NCI-H1694 (cell line): ENCODE measurements around the gene CCDC70.
"Not testable (repeated sequence)": the region's sequence is repeated elsewhere in the genome, so short reads cannot be mapped to it uniquely, and the experiment has no call there.

ENCODE experiments used
- DNase-seq: peaks from one replicate; lab custom pipeline; 2025; lab: John Stamatoyannopoulos, UW

CCDC70 gene

GRCh38 chr13:51861723-51862300 lies at the start of gene CCDC70:
Gene CCDC70 (plus strand): TSS chr13:51861969. CDS start chr13:51865412, 3,443 bp downstream.
- DNase-seq, result no peak

- DNase-seq, result no peak
Measured at GRCh38 chr13:51814071-51814470, 47.7 kb upstream of the CCDC70 start.

- peak; percentile 62 for DNase-seq
Measured at GRCh38 chr13:51814825-51815650, 46.7 kb upstream of the CCDC70 start.

GRCh38 chr13:51815848-51816247 lies 45.9 kb upstream of the CCDC70 start:
- no peak for DNase-seq

GRCh38 chr13:51816604-51817249 lies 45.0 kb upstream of the CCDC70 start:
- no peak for DNase-seq

- DNase-seq, result no peak
Measured at GRCh38 chr13:51817717-51818116, 44.1 kb upstream of the CCDC70 start.

GRCh38 chr13:51818276-51818675 lies 43.5 kb upstream of the CCDC70 start:
- DNase-seq, result no peak

GRCh38 chr13:51818781-51819511 lies 42.8 kb upstream of the CCDC70 start:
- DNase-seq, result no peak

GRCh38 chr13:51819544-51819943 lies 42.2 kb upstream of the CCDC70 start:
- DNase-seq, result no peak

GRCh38 chr13:51820016-51820597 lies 41.7 kb upstream of the CCDC70 start:
- DNase-seq, result no peak

- no peak for DNase-seq
Measured at GRCh38 chr13:51821606-51822005, 40.2 kb upstream of the CCDC70 start.

GRCh38 chr13:51822106-51822815 lies 39.5 kb upstream of the CCDC70 start:
- no peak for DNase-seq

- no peak for DNase-seq
Measured at GRCh38 chr13:51823359-51823758, 38.4 kb upstream of the CCDC70 start.

- DNase-seq, result peak; percentile 46
Measured at GRCh38 chr13:51823863-51824262, 37.9 kb upstream of the CCDC70 start.

GRCh38 chr13:51824712-51825111 lies 37.1 kb upstream of the CCDC70 start:
- not testable (repeated sequence) for DNase-seq

- no peak for DNase-seq
Measured at GRCh38 chr13:51825165-51825592, 36.6 kb upstream of the CCDC70 start.

- DNase-seq, result no peak
Measured at GRCh38 chr13:51825681-51826254, 36.0 kb upstream of the CCDC70 start.

- DNase-seq, result no peak
Measured at GRCh38 chr13:51826606-51827005, 35.2 kb upstream of the CCDC70 start.

- DNase-seq, result no peak
Measured at GRCh38 chr13:51827254-51827653, 34.5 kb upstream of the CCDC70 start.

GRCh38 chr13:51828730-51829567 lies 32.8 kb upstream of the CCDC70 start:
- DNase-seq, result no peak
